Natural killer cell (primary cell): Measurements from ENCODE around the gene VBP1. TPM values are rescaled to one million over a fixed set of nuclear protein-coding genes. Genes with fewer than 3 reads are reported as not detected.

ENCODE experiments used
- ATAC-seq, 3 donors: fragments of 150-1000 bp in 2 of 3; fragments of 200-7000 bp in 1 of 3; cut with Tn5 transposase; 1 replicate in 1 of 3; 2 replicates in 2 of 3; pipeline ENCODE4 v1.10.0; 2021; ENCODE audit warnings: mild to moderate bottlenecking in 2 of 3, moderate library complexity in 2 of 3
- DNase-seq, 2 donors: peaks; one replicate each; pipeline versions ENCODE4 v3.0.0 to v3.0.0-alpha.2; 2013 to 2021; ENCODE audit warnings: mixed read lengths in 1 of 2
- H3K27ac ChIP-seq: one replicate; pipeline ENCODE4 v1.5.1; 2013; ENCODE audit warnings: mild to moderate bottlenecking, low read length
- H3K27me3 ChIP-seq: one replicate; pipeline ENCODE4 v1.6.1; 2013; ENCODE audit warnings: low read length; ENCODE audit not compliant: control insufficient read depth, insufficient read depth
- H3K36me3 ChIP-seq: one replicate; pipeline ENCODE4 v1.6.1; 2013; ENCODE audit warnings: low read length; ENCODE audit not compliant: control insufficient read depth, insufficient read depth
- H3K4me1 ChIP-seq: one replicate; pipeline ENCODE4 v1.6.1; 2013; ENCODE audit warnings: low read length; ENCODE audit not compliant: control insufficient read depth, insufficient read depth
- H3K4me3 ChIP-seq: one replicate; pipeline ENCODE4 v1.5.1; 2013; ENCODE audit warnings: low read length
- H3K9me3 ChIP-seq: one replicate; pipeline ENCODE4 v1.6.1; 2013; ENCODE audit warnings: low read length; ENCODE audit not compliant: control insufficient read depth, insufficient read depth
- H3K27ac Mint-ChIP-seq, 2 donors: one replicate each; pipeline ENCODE4 v1.8.0; 2022; ENCODE audit warnings: mild to moderate bottlenecking in 2 of 2, mixed read lengths in 2 of 2, moderate library complexity in 1 of 2
- H3K27me3 Mint-ChIP-seq, 2 donors: one replicate each; pipeline ENCODE4 v1.8.0; 2022; ENCODE audit warnings: low read depth in 2 of 2, mixed read lengths in 2 of 2
- H3K36me3 Mint-ChIP-seq: one replicate; pipeline ENCODE4 v1.8.0; 2022; ENCODE audit warnings: mixed read lengths
- H3K4me1 Mint-ChIP-seq, 2 donors: one replicate each; pipeline ENCODE4 v1.8.0; 2022; ENCODE audit warnings: mixed read lengths in 2 of 2
- H3K4me3 Mint-ChIP-seq: one replicate; pipeline ENCODE4 v1.8.0; 2022; ENCODE audit warnings: mild to moderate bottlenecking, moderate library complexity, mixed read lengths
- H3K9me3 Mint-ChIP-seq, 2 donors: one replicate each; pipeline ENCODE4 v1.8.0; 2022; ENCODE audit warnings: mixed read lengths in 2 of 2
- WGBS: methylation state at CpG from one replicate; pipeline ENCODE4 v1.1.7; 2013; ENCODE audit warnings: missing lambda C conversion rate; ENCODE audit not compliant: insufficient coverage; 5-methylcytosine and 5-hydroxymethylcytosine counted together
- intact Hi-C: fragments of 100-400 bp; cut with micrococcal nuclease; formaldehyde crosslinking; loops from one replicate; pipeline ENCODE4 v1.14.2; 2022
- total RNA-seq, 4 donors: library from RNA; stranded (reverse); fragments of 120-200 nt in 1 of 4; gene quantifications; one replicate each; pipeline versions ENCODE4 v1.2.3 to v1.2.4, GENCODE V29; 2013 to 2022
- TF ChIP-seq, protein P1 (sequence below): fragments of 200-600 bp; IDR thresholded peaks from one replicate; pipeline ENCODE4 v1.8.0; 2022; ENCODE audit warnings: antibody characterized with exemption

Gene VBP1, protein sequence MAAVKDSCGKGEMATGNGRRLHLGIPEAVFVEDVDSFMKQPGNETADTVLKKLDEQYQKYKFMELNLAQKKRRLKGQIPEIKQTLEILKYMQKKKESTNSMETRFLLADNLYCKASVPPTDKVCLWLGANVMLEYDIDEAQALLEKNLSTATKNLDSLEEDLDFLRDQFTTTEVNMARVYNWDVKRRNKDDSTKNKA
- 10 to 100 TPM; 18.7 to 24.6 (median 19.9) TPM for total RNA-seq
- 48.3 TPM for total RNA-seq (2013)

DNA sequence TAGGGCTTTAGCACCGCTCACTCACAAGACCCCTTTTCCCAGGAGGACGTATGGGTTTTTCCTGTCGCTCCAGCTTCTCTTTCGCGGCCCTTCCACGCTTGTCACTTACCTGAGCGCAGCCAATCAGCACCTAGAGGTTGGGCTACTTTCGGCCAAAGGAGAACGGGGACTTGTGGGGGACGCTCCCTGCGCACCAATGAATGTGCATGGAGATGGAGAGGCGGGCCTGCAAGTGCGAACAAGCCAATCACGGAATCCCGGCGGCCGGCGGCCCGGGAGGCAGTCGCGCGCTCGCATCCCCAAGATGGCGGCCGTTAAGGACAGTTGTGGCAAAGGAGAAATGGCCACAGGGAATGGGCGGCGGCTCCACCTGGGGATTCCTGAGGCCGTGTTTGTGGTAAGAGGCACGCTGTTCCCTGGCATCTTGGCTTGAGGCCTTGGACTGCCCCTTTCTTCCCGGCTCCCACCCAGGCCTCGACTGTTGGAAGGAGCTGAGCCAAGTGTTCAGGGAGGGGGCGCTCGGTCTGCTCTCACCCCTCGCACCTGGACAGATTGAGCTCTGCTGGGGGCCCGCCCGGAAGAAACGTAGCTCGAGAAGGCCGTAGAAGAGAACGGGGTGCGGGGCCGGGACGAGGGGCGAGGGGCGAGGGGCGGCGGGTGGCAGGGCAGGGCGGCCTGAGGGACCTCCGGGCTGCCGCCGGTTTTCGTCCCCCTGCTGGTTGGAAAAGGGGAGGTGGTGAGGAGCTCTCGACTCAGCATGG is at the start of gene VBP1:
VBP1 (plus strand) TSS at position 282 of the 761 bp plus-strand sequence; CDS start at position 305, 23 bp downstream.
- no peaks in the 10 kb centered on the region for H3K27me3 Mint-ChIP-seq
- Histone ChIP-seq H3K27ac (peak within 1 kb of the TSS; percentile 84), H3K36me3 (no peaks in the 10 kb centered on the region), H3K27me3 (no peaks in the 10 kb centered on the region), H3K4me1 (peaks cover 11% of the 10 kb centered on the region), H3K9me3 (no peaks in the 10 kb centered on the region), H3K4me3 (peak within 1 kb of the TSS; percentile 79)
- ATAC-seq: peak; percentile 96 to 99 (median 98)
- no peaks in the 10 kb centered on the region for H3K9me3 Mint-ChIP-seq
- peak; percentile 78 to 93 for DNase-seq
- WGBS: under 1% methylated on average over 53 of the region's 53 CpGs
- peak within 1 kb of the TSS; percentile 97 for H3K4me3 Mint-ChIP-seq
- intact Hi-C loops: no loop called here
- H3K27ac Mint-ChIP-seq: peak within 1 kb of the TSS; percentile 88 to 95
- TF ChIP-seq, protein P1, sequence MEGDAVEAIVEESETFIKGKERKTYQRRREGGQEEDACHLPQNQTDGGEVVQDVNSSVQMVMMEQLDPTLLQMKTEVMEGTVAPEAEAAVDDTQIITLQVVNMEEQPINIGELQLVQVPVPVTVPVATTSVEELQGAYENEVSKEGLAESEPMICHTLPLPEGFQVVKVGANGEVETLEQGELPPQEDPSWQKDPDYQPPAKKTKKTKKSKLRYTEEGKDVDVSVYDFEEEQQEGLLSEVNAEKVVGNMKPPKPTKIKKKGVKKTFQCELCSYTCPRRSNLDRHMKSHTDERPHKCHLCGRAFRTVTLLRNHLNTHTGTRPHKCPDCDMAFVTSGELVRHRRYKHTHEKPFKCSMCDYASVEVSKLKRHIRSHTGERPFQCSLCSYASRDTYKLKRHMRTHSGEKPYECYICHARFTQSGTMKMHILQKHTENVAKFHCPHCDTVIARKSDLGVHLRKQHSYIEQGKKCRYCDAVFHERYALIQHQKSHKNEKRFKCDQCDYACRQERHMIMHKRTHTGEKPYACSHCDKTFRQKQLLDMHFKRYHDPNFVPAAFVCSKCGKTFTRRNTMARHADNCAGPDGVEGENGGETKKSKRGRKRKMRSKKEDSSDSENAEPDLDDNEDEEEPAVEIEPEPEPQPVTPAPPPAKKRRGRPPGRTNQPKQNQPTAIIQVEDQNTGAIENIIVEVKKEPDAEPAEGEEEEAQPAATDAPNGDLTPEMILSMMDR: peak; percentile 57
- H3K36me3 Mint-ChIP-seq: no peaks in the 10 kb centered on the region
- peaks cover 22 to 29% of the 10 kb centered on the region in 2 donors for H3K4me1 Mint-ChIP-seq

DNA sequence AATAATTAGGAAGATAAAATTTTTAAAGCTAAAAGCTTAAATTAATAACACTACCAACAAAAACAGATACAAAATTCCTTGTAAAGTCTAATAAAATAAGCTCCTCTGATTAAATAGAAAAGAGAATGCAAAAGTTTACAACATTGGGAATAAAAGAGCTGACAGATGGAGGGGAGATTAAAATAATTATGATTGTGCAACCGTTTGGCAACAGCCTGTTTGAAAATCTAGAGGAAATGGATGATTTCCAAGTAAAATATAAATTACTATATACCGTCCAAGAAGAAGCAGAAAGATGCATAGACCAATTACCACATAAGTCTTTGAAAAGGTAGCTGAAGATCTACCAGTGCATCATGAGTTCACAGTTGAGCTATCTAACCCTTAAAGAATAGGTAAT is 46.4 kb upstream of the VBP1 start:
- Mint-ChIP-seq H3K4me3 (no peak overlapping the region), H3K36me3 (no peaks in the 10 kb centered on the region), H3K27me3 (peaks cover 0 to 9% of the 10 kb centered on the region in 2 donors), H3K4me1 (no peaks in the 10 kb centered on the region), H3K27ac (no peak overlapping the region), H3K9me3 (no peaks in the 10 kb centered on the region)
- DNase-seq (no peak), ATAC-seq (no peak)
- WGBS: no CpG with 5 or more reads among the region's 2 CpGs
- Histone ChIP-seq H3K4me3 (no peak overlapping the region), H3K36me3 (no peaks in the 10 kb centered on the region), H3K27me3 (no peaks in the 10 kb centered on the region), H3K4me1 (no peaks in the 10 kb centered on the region), H3K27ac (no peak overlapping the region), H3K9me3 (no peaks in the 10 kb centered on the region)
- intact Hi-C loops: no loop called here
- TF ChIP-seq, protein P1: no peak

DNA sequence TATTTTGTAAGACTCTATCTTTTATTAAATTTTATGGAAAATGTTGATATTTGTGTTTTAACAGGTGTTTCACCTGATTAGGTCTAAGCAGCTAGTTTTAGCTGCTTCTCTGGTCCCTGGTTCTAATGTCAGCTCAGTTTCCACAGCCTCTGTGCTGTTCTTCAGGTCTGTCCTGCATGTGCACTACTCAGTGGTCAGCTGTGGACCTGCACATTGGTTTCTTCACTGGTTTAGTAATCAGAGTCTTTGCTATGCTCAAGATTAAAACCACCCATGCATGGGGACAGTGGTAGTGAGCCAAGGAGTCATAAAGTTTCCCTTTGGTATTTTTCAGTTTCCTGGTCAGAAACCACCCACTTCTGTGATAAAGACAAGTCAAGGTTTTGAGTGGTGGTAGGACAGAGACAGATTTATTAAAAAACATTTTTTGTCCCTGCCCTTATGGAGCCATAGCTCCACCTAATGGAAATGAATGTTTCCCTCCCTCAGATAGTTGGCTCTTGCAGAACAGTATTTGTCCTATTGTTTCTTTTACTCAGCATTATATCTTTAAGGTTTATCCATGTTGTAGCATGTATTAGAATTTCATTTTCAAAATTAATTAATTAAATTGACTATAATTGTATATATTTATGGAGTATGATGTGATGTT is 36.8 kb upstream of the VBP1 start:
- Mint-ChIP-seq H3K9me3 (no peaks in the 10 kb centered on the region), H3K36me3 (no peaks in the 10 kb centered on the region), H3K27me3 (peaks cover 3 to 14% of the 10 kb centered on the region in 2 donors), H3K4me3 (no peak overlapping the region), H3K27ac (no peak overlapping the region), H3K4me1 (no peaks in the 10 kb centered on the region)
- Histone ChIP-seq H3K27me3 (no peaks in the 10 kb centered on the region), H3K36me3 (no peaks in the 10 kb centered on the region), H3K4me1 (no peaks in the 10 kb centered on the region), H3K9me3 (no peaks in the 10 kb centered on the region), H3K4me3 (no peak overlapping the region), H3K27ac (no peak overlapping the region)
- TF ChIP-seq, protein P1: no peak
- intact Hi-C loops: no loop called here
- DNase-seq: peak in 1 of 2 donors; percentile 3
- ATAC-seq: no peak
